HG03060 (cell line): Measurements from ENCODE around the gene PKHD1.

ENCODE experiments used
- ATAC-seq: cut with Tn5 transposase; IDR thresholded peaks from one replicate; pipeline ENCODE4 v1.9.1; 2021; ENCODE audit warnings: low read depth, moderate number of reproducible peaks; ENCODE audit not compliant: unreplicated experiment

The PKHD1 gene, protein sequence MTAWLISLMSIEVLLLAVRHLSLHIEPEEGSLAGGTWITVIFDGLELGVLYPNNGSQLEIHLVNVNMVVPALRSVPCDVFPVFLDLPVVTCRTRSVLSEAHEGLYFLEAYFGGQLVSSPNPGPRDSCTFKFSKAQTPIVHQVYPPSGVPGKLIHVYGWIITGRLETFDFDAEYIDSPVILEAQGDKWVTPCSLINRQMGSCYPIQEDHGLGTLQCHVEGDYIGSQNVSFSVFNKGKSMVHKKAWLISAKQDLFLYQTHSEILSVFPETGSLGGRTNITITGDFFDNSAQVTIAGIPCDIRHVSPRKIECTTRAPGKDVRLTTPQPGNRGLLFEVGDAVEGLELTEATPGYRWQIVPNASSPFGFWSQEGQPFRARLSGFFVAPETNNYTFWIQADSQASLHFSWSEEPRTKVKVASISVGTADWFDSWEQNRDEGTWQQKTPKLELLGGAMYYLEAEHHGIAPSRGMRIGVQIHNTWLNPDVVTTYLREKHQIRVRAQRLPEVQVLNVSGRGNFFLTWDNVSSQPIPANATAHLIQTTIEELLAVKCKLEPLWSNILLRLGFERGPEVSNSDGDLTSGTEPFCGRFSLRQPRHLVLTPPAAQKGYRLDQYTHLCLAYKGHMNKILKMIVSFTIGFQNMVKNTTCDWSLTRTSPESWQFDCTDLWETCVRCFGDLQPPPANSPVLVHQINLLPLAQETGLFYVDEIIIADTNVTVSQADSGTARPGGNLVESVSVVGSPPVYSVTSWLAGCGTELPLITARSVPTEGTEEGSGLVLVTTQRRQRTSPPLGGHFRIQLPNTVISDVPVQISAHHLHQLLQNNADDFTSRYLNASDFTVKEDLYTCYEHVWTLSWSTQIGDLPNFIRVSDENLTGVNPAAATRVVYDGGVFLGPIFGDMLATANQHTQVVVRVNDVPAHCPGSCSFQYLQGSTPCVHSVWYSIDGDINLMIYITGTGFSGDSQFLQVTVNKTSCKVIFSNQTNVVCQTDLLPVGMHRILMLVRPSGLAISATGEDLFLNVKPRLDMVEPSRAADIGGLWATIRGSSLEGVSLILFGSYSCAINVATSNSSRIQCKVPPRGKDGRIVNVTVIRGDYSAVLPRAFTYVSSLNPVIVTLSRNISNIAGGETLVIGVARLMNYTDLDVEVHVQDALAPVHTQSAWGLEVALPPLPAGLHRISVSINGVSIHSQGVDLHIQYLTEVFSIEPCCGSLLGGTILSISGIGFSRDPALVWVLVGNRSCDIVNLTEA (N-terminal part only)

DNA sequence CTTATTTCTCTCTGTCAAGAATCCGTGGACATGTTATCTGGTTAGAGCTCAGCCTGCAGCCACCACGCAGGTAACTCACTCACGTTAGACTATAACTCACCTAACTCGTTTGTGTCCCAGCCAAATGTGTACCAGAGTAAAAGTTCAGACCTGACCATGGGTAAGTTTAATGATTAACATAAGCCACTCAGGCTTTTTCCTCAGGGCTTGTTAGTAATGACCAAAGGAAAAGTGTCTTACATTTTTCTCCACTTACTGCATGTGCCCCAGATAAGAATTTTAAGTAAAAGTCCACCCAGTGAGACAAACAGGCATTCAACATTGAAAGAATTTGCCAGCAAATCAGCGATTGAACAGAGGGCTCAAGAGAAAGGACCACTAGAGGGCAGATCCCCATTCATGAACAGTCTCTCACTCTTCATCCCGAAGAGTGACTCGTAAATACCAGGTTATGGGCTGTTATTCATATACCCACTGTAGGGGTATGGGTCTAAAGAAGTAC, at the start of gene PKHD1:
PKHD1 (minus strand) TSS at position 116 of the 502 bp plus-strand sequence. CDS start 2,680 bp downstream, outside the sequence.
- no peak for ATAC-seq

GRCh38 chr6:52136934-52137467, 49.6 kb upstream of the PKHD1 start:
- ATAC-seq: no peak

DNA sequence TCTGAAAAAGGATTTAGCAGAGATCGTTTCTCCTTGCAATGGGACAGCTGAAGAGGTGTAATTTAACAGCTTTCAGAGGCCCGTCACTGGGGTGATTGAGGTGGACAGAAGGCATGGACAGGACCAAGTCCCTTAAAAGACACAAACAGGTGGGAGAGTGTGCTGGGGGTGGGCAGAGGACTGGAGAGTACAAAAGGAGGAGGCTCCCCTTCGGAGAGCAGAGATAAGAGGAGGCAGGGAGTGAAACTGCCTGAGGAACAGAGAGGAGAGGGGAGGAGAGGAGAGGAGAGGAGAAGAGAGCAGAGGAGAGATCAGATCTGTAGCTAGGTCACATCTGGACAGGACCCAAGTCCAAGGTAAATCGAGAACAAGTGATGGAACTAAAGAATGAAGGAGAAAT, 48.6 kb upstream of the PKHD1 start:
- ATAC-seq: no peak

- no peak for ATAC-seq
Measured at GRCh38 chr6:52135217-52135616, 47.8 kb upstream of the PKHD1 start.

GRCh38 chr6:52134011-52134410, 46.6 kb upstream of the PKHD1 start:
- no peak for ATAC-seq

GRCh38 chr6:52133324-52133723, 45.9 kb upstream of the PKHD1 start:
- no peak for ATAC-seq

DNA sequence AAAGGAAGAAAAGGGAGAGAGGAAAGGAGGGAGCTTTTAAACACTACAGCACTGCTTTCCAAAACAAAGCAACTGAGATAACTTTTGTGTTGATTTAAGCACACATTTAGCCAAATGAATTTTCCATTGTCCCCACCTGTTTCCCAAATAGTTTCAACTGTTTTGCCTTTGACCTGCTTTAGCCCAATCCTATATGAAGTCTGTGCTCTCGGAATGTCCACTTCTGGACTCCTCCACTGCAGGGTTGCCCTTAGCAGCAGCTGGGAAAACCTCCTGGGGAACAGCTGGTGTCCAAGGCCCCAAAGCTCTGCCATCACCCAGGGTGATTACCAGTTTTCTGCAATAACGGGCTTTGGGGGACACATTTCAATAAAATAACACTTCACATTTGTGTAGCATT, 44.9 kb upstream of the PKHD1 start:
- no peak for ATAC-seq

DNA sequence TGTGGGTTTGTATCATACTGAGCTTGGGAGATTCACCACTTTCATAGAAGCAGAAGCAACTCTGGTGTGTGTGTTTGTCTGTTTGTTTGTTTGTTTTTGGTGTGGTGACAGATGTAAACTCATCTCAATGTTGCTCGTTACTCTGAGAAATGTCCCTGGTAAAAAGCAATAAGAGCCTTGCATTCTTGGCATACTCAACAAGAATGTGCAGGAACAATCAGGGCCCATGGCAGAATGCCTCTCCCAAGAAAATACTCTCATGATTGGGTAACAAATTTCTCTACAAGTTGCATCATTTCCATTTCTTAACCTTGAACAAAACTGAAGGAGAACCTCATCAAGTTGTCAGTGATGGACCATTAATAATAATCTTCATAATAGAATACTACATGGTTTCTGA, 43.0 kb upstream of the PKHD1 start:
- no peak for ATAC-seq

DNA sequence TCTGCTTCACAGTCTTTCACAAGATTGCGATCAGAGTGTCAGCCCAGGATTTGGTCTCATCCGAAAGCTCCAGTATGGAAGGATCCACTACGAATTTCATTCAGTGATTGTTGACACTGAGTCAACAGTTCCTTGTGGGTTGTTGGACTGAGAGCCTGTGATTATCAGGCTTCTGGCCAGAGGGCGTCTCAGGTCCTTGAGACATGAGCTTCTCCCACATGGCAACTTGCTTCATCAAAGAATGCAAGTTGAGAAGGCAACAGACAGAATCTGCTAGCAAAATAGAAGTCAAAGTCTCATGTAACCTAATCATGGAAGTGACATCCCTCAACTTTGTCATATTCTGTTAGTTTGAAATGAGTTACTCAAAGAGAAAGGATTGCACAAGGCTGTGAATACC, 40.5 kb upstream of the PKHD1 start:
- no peak for ATAC-seq

GRCh38 chr6:52126231-52126630, 38.8 kb upstream of the PKHD1 start:
- no peak for ATAC-seq

DNA sequence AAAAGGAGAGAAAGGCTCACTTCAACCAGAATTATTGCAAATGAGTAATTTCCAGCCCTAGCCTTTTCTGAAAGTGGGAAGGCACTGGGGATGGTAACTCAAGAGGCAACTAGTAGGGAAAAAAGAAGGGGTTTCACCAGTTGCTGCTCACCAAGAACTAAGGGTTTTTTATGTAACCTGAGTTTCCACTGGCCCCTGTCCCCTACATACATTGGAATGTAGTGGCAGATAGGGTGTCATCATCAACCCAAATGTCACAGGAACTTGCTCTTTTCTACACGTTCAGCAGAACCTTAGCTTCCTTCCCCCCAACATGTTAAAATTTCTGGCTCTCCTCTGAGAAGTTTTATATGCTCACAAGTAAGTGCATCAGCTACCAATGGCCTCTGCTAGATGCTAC, 38.2 kb upstream of the PKHD1 start:
- no peak for ATAC-seq

GRCh38 chr6:52125139-52125538, 37.7 kb upstream of the PKHD1 start:
- ATAC-seq: no peak

- no peak for ATAC-seq
Measured at GRCh38 chr6:52124126-52125121, 37.0 kb upstream of the PKHD1 start.

- ATAC-seq: no peak
Measured at GRCh38 chr6:52123251-52123650, 35.8 kb upstream of the PKHD1 start.

GRCh38 chr6:52117352-52117751, 29.9 kb upstream of the PKHD1 start:
- no peak for ATAC-seq

GRCh38 chr6:52116605-52116948, 29.2 kb upstream of the PKHD1 start:
- no peak for ATAC-seq

DNA sequence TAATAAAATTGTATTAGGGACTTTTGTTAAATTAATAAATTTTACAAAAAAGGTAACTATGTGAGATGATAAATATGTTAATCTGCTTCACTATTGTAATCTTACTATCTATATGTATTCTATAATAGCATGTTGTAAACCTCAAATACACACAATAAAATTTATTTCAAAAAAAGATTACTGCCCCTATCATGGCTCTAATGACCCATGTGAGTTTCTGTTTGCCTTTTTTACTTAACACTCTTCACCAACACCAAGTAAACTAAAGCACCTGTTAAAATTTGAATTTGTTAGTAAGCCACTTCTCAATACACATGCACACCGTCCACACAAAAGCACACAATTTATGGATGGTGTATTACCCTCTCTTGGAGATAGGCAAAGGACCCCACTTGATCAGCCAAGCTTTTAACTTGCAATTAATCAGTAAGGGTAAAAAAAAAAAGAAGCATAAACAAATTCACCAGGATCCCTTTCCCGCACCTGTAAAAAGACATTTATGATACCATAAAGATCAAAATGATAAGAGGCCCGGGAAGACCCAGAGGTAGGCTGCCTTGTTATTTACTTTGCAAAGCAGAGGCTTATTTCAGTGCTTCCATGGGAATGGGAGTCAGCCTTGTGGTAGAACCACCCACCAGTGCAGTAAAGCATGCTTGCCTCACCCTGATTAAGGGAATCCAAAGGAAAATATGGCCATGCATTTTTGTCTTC, 28.6 kb upstream of the PKHD1 start:
- no peak for ATAC-seq

GRCh38 chr6:52115145-52115741, 27.8 kb upstream of the PKHD1 start:
- ATAC-seq: no peak
